K562 (cell line): ENCODE measurements around the gene CROT. TPM values are rescaled to one million over a fixed set of nuclear protein-coding genes. Genes with fewer than 3 reads are reported as not detected.

ENCODE experiments used
- ATAC-seq: fragments of 200-7000 bp; cut with Tn5 transposase; 3 replicates; pipeline ENCODE4 v1.9.1; 2020; ENCODE audit warnings: moderate library complexity
- BruUV-seq: library from RNA; stranded (reverse); fragments of 400-500 nt; replicated peaks from 2 replicates; lab custom pipeline; 2021; lab: Mats Ljungman, UMichigan
- CTCF ChIA-PET: fragments of 300-600 bp; formaldehyde crosslinking; extraction: SDS; loops from one replicate; lab custom pipeline; 2021; ENCODE audit warnings: low intra/inter-chr PET ratio; lab: Yijun Ruan, JAX
- POLR2A ChIA-PET: fragments of 300-600, 350-650 bp; sonication (Branson Sonifier 250); formaldehyde crosslinking; extraction: SDS; loops from one replicate; lab custom pipeline; 2021; ENCODE audit warnings: antibody characterized with exemption, inconsistent platforms; lab: Yijun Ruan, JAX
- DNase-seq, 4 experiments: peaks; one replicate each; pipeline versions ENCODE4 v3.0.0 to v3.0.0-alpha.2; 2011 to 2018; ENCODE audit warnings: low spot score in 3 of 4, mixed read lengths in 3 of 4; ENCODE audit errors: extremely low read depth in 1 of 4
- FAIRE-seq: peaks from 2 replicates; lab custom pipeline; 2011; peaks lifted over from hg19 to GRCh38; lab: Jason Lieb, UNC
- H2AFZ ChIP-seq: 2 replicates; pipeline ENCODE4 v1.6.0; 2011; ENCODE audit warnings: low read depth, low read length, control low read depth, inconsistent platforms
- H3K27ac ChIP-seq: fragments of 200-600 bp; 3 replicates; pipeline ENCODE4 v1.8.0; 2011; ENCODE audit warnings: low read depth, mild to moderate bottlenecking, control low read depth, inconsistent platforms, low read length, moderate library complexity, mixed read lengths; ENCODE audit errors: extremely low read depth
- H3K27me3 ChIP-seq, 2 experiments: fragments of 300-600 bp in 1 of 2; 2 replicates in 1 of 2; 3 replicates in 1 of 2; pipeline versions ENCODE4 v1.6.0 to v1.8.0; 2011; ENCODE audit warnings: inconsistent platforms in 2 of 2, low read length in 2 of 2, mild to moderate bottlenecking in 1 of 2, mixed read lengths in 1 of 2, moderate library complexity in 1 of 2; ENCODE audit not compliant: control insufficient read depth in 2 of 2, insufficient read depth in 2 of 2
- H3K36me3 ChIP-seq: fragments of 300-600 bp; 3 replicates; pipeline ENCODE4 v1.8.0; 2011; ENCODE audit warnings: mild to moderate bottlenecking, low read length, inconsistent platforms; ENCODE audit not compliant: control insufficient read depth, insufficient read depth
- H3K4me1 ChIP-seq, 2 experiments: fragments of 200-600 bp in 1 of 2; replicated peaks in 1 of 2; 2 replicates in 1 of 2; 3 replicates in 1 of 2; pipeline versions ENCODE4 v1.5.1 to v1.8.0; 2011; ENCODE audit warnings: inconsistent platforms in 2 of 2, low read length in 2 of 2, mild to moderate bottlenecking in 1 of 2, mixed read lengths in 1 of 2, moderate library complexity in 1 of 2; ENCODE audit not compliant: control insufficient read depth in 2 of 2, insufficient read depth in 2 of 2
- H3K4me2 ChIP-seq: 2 replicates; pipeline ENCODE4 v1.6.1; 2011; ENCODE audit warnings: low read length, control low read depth, inconsistent platforms, mixed read lengths; ENCODE audit not compliant: insufficient read depth
- H3K4me3 ChIP-seq: fragments of 200-600 bp; sonication (generic), shearing (Covaris generic); 2 replicates; pipeline ENCODE4 v1.5.1; 2016; ENCODE audit warnings: control low read depth, inconsistent platforms
- H3K79me2 ChIP-seq: fragments of 200-600 bp; 3 replicates; pipeline ENCODE4 v1.8.0; 2011; ENCODE audit warnings: low read length, inconsistent platforms; ENCODE audit not compliant: control insufficient read depth, insufficient read depth
- H3K9ac ChIP-seq, 2 experiments: 2 replicates each; pipeline versions ENCODE4 v1.6.0 to v1.6.1; 2011; ENCODE audit warnings: low read depth in 2 of 2, low read length in 2 of 2, control low read depth in 1 of 2, inconsistent platforms in 1 of 2, mild to moderate bottlenecking in 1 of 2, mixed read lengths in 1 of 2; ENCODE audit not compliant: insufficient read depth in 1 of 2
- H3K9me1 ChIP-seq: one replicate; pipeline ENCODE4 v1.6.0; 2011; ENCODE audit warnings: inconsistent platforms, mild to moderate bottlenecking, low read length, moderate library complexity; ENCODE audit not compliant: control insufficient read depth, insufficient read depth
- H3K9me3 ChIP-seq: replicated peaks from 2 replicates; pipeline ENCODE4 v1.5.1; 2011; ENCODE audit warnings: low read depth, low read length, inconsistent platforms; ENCODE audit not compliant: control insufficient read depth, insufficient read depth
- H4K20me1 ChIP-seq: replicated peaks from 2 replicates; pipeline ENCODE4 v1.6.1; 2011; ENCODE audit warnings: low read length, inconsistent platforms, mixed read lengths; ENCODE audit not compliant: control insufficient read depth, insufficient read depth
- CREB1 ChIP-seq, 2 experiments: sonication (generic) in 1 of 2; formaldehyde crosslinking in 1 of 2; IDR thresholded peaks; 2 replicates each; pipeline versions ENCODE4 v1.6.1 to v1.8.0; 2012 to 2022; ENCODE audit warnings: inconsistent platforms in 1 of 2, mild to moderate bottlenecking in 1 of 2, missing genetic modification reagents in 1 of 2, moderate library complexity in 1 of 2
- ETV6 ChIP-seq, 3 experiments: fragments of 150-350 bp in 1 of 3; sonication (generic) in 1 of 3; formaldehyde crosslinking in 1 of 3; IDR thresholded peaks; 2 replicates each; pipeline versions ENCODE4 v1.6.1 to v1.8.0; 2014 to 2022; ENCODE audit warnings: borderline replicate concordance in 2 of 3, low read depth in 2 of 3, antibody characterized with exemption in 1 of 3, low read length in 1 of 3, mild to moderate bottlenecking in 1 of 3, missing genetic modification reagents in 1 of 3
- HNRNPK ChIP-seq: fragments of 200-400 bp; formaldehyde crosslinking; IDR thresholded peaks from one replicate; pipeline ENCODE4 v1.6.1; 2018; ENCODE audit warnings: mild to moderate bottlenecking, low read depth, low read length; ENCODE audit not compliant: poor library complexity, severe bottlenecking
- MAFF ChIP-seq: IDR thresholded peaks from 2 replicates; pipeline ENCODE4 v1.6.1; 2012; ENCODE audit warnings: low read length, improper control_type of control experiment
- PCBP2 ChIP-seq: fragments of 200-400 bp; formaldehyde crosslinking; IDR thresholded peaks from 2 replicates; pipeline ENCODE4 v1.6.1; 2018; ENCODE audit warnings: low read length, low read depth, mild to moderate bottlenecking, moderate library complexity; ENCODE audit not compliant: poor library complexity, severe bottlenecking
- PML ChIP-seq: IDR thresholded peaks from 2 replicates; pipeline ENCODE4 v1.6.1; 2012; ENCODE audit warnings: low read length, inconsistent platforms
- PTBP1 ChIP-seq: fragments of 200-400 bp; formaldehyde crosslinking; IDR thresholded peaks from 2 replicates; pipeline ENCODE4 v1.6.1; 2017; ENCODE audit warnings: low read depth, low read length
- RB1 ChIP-seq: fragments of 450-650 bp; IDR thresholded peaks from 2 replicates; pipeline ENCODE4 v1.6.1; 2017; ENCODE audit warnings: low read depth, mild to moderate bottlenecking
- SNIP1 ChIP-seq: fragments of 450-650 bp; IDR thresholded peaks from 2 replicates; pipeline ENCODE4 v1.7.1; 2017; ENCODE audit warnings: low read depth, mild to moderate bottlenecking
- STAT5A ChIP-seq: IDR thresholded peaks from 2 replicates; pipeline ENCODE4 v1.6.1; 2012; ENCODE audit warnings: low read length, inconsistent platforms, borderline replicate concordance
- TEAD4 ChIP-seq, 2 experiments: sonication (generic) in 1 of 2; formaldehyde crosslinking in 1 of 2; IDR thresholded peaks; 2 replicates each; pipeline versions ENCODE4 v1.6.1 to v1.8.0; 2012 to 2022; ENCODE audit warnings: borderline replicate concordance in 1 of 2, inconsistent platforms in 1 of 2, low read length in 1 of 2, mild to moderate bottlenecking in 1 of 2, missing genetic modification reagents in 1 of 2
- XRCC5 ChIP-seq: fragments of 200-400 bp; formaldehyde crosslinking; IDR thresholded peaks from 2 replicates; pipeline ENCODE4 v1.6.1; 2017; ENCODE audit warnings: low read depth, mild to moderate bottlenecking, low read length
- ZC3H11A ChIP-seq: IDR thresholded peaks from 2 replicates; pipeline ENCODE4 v1.6.1; 2012; ENCODE audit warnings: low read depth, low read length, improper control_type of control experiment
- ZNF76 ChIP-seq: fragments of 250-450 bp; sonication (Bioruptor Pico); IDR thresholded peaks from 2 replicates; pipeline ENCODE4 v1.4.0; 2020; ENCODE audit warnings: mild to moderate bottlenecking, moderate library complexity, borderline replicate concordance
- WGBS: fragments of 100-300 bp; shearing (Covaris generic); methylation state at CpG from one replicate; pipeline ENCODE4 v1.1.6; 2016; ENCODE audit warnings: low coverage, mixed read lengths; ENCODE audit not compliant: insufficient coverage; ENCODE audit errors: missing lambda C conversion rate; 5-methylcytosine and 5-hydroxymethylcytosine counted together
- in situ Hi-C: fragments of 300-500 bp; cut with MboI; formaldehyde crosslinking; loops from 4 replicates; pipeline ENCODE4 v1.15.0; 2018; ENCODE audit warnings: inconsistent platforms, mixed read lengths
- intact Hi-C: fragments of 100-400 bp; cut with micrococcal nuclease; formaldehyde crosslinking; loops from 2 replicates; pipeline ENCODE4 v1.14.2; 2022
- polyA plus RNA-seq, 8 experiments: library from polyadenylated mRNA; depleted of rRNA in 4 of 8; stranded (reverse) in 5 of 8; unstranded in 3 of 8; fragments of >200 nt; fragmentation: Nextera tagmentation in 2 of 8; fragmentation: Illumina TruSeq in 1 of 8; extraction: Ambion mirVana in 2 of 8; extraction: Trizol in 1 of 8; gene quantifications; 2 replicates each; pipeline versions ENCODE4 v1.2.1 to v1.2.3, GENCODE V29; 2011 to 2014; ENCODE audit warnings: inconsistent platforms in 1 of 8, missing spikeins in 1 of 8
- total RNA-seq, 7 experiments: library from RNA; depleted of rRNA in 6 of 7; stranded (reverse); fragments of >200 nt in 6 of 7; fragmentation: Illumina TruSeq in 2 of 7; extraction: Trizol in 2 of 7; gene quantifications; 2 replicates each; pipeline versions ENCODE4 v1.2.1 to v1.2.3, GENCODE V29; 2011 to 2021; ENCODE audit warnings: low replicate concordance in 1 of 7
- TF ChIP-seq, protein P1 (sequence below): fragments of 250-450 bp; sonication (Bioruptor Pico); IDR thresholded peaks from 2 replicates; pipeline ENCODE4 v1.9.0; 2021; ENCODE audit warnings: mild to moderate bottlenecking, inconsistent platforms
- TF ChIP-seq, protein P2 (sequence below): sonication (generic); formaldehyde crosslinking; IDR thresholded peaks from 2 replicates; pipeline ENCODE4 v1.8.0; 2023; ENCODE audit warnings: mild to moderate bottlenecking, missing genetic modification reagents

Gene CROT
- total and polyA plus RNA-seq, 9 of the 15 experiments (the other 6 are each of a cell fraction or from before 2014, with no cell fraction given) = 2.5 to 8.1 (median 5.1) TPM

DNA sequence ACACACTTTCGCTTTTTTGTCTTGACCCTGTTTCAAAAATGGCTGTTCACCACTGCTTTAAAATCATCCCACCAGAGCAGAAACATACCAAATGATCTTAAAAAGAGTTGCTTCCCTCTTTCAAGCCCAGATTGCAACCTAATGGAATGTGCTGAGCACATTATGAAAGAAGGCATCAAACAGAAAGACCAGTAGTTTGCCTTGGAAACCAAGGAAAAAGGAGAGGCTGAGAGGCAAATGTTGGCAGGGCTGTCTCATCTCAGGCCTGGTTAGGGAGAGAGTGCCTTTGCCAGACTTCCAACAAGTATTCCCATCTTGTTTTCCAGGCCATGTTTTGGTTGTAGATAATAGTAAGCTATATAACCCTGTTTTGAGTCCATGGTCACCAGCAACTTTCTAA is 65.7 kb downstream of the CROT start:
- ATAC-seq = no peak
- intact Hi-C loops (loop anchor here (10.0 kb wide), 1 partner anchor 496 kb away; no protein-coding TSS in a partner anchor), in situ Hi-C loops (loop anchor here (25.0 kb wide), 1 partner anchor 499 kb away; no protein-coding TSS in a partner anchor)
- Histone ChIP-seq H3K4me1 (no peaks in the 10 kb centered on the region), H3K9ac (no peak overlapping the region), H3K36me3 (no peaks in the 10 kb centered on the region), H3K27me3 (no peaks in the 10 kb centered on the region), H3K27ac (no peak overlapping the region), H3K9me1 (no peaks in the 10 kb centered on the region), H2AFZ (no peak overlapping the region), H3K9me3 (no peaks in the 10 kb centered on the region), H3K79me2 (no peaks in the 10 kb centered on the region), H4K20me1 (no peaks in the 10 kb centered on the region), H3K4me2 (no peak overlapping the region), H3K4me3 (no peak overlapping the region)
- ChIA-PET POLR2A (interaction anchor here (0.6 kb wide), 1 partner anchor 92 kb away, joined by 3 read pairs; no protein-coding TSS in a partner anchor), CTCF (no interaction called here)
- FAIRE-seq = no peak
- BruUV-seq = no TSS peak
- WGBS = 11% methylated on average over 1 of the region's 1 CpG
- DNase-seq = no peak
- TF ChIP-seq XRCC5 (no peak), CREB1 (IDR thresholded peaks at IDR 0.05) (no peak), CREB1 (CRISPR knock-in tag; IDR thresholded peaks at IDR 0.05) (no peak), PML (no peak), TEAD4 (IDR thresholded peaks at IDR 0.05; ENCODE audit: low read length) (no peak), TEAD4 (CRISPR knock-in tag; IDR thresholded peaks at IDR 0.05; ENCODE audit: borderline replicate concordance) (no peak), PCBP2 (no peak), MAFF (no peak), STAT5A (no peak), ZNF76 (no peak), SNIP1 (no peak), HNRNPK (no peak), PTBP1 (no peak), ZC3H11A (no peak), ETV6 (IDR thresholded peaks at IDR 0.05; ENCODE audit: borderline replicate concordance in 1 of 2, low read depth in 2 of 2, low read length in 1 of 2) (no peak), ETV6 (CRISPR knock-in tag; IDR thresholded peaks at IDR 0.05; ENCODE audit: borderline replicate concordance) (no peak), RB1 (no peak)
- TF ChIP-seq, protein P1, sequence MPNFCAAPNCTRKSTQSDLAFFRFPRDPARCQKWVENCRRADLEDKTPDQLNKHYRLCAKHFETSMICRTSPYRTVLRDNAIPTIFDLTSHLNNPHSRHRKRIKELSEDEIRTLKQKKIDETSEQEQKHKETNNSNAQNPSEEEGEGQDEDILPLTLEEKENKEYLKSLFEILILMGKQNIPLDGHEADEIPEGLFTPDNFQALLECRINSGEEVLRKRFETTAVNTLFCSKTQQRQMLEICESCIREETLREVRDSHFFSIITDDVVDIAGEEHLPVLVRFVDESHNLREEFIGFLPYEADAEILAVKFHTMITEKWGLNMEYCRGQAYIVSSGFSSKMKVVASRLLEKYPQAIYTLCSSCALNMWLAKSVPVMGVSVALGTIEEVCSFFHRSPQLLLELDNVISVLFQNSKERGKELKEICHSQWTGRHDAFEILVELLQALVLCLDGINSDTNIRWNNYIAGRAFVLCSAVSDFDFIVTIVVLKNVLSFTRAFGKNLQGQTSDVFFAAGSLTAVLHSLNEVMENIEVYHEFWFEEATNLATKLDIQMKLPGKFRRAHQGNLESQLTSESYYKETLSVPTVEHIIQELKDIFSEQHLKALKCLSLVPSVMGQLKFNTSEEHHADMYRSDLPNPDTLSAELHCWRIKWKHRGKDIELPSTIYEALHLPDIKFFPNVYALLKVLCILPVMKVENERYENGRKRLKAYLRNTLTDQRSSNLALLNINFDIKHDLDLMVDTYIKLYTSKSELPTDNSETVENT (CRISPR knock-in tag) = no peak
- TF ChIP-seq, protein P2, sequence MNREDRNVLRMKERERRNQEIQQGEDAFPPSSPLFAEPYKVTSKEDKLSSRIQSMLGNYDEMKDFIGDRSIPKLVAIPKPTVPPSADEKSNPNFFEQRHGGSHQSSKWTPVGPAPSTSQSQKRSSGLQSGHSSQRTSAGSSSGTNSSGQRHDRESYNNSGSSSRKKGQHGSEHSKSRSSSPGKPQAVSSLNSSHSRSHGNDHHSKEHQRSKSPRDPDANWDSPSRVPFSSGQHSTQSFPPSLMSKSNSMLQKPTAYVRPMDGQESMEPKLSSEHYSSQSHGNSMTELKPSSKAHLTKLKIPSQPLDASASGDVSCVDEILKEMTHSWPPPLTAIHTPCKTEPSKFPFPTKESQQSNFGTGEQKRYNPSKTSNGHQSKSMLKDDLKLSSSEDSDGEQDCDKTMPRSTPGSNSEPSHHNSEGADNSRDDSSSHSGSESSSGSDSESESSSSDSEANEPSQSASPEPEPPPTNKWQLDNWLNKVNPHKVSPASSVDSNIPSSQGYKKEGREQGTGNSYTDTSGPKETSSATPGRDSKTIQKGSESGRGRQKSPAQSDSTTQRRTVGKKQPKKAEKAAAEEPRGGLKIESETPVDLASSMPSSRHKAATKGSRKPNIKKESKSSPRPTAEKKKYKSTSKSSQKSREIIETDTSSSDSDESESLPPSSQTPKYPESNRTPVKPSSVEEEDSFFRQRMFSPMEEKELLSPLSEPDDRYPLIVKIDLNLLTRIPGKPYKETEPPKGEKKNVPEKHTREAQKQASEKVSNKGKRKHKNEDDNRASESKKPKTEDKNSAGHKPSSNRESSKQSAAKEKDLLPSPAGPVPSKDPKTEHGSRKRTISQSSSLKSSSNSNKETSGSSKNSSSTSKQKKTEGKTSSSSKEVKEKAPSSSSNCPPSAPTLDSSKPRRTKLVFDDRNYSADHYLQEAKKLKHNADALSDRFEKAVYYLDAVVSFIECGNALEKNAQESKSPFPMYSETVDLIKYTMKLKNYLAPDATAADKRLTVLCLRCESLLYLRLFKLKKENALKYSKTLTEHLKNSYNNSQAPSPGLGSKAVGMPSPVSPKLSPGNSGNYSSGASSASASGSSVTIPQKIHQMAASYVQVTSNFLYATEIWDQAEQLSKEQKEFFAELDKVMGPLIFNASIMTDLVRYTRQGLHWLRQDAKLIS (CRISPR knock-in tag) = no peak
